Fibroblast of lung (primary cell): Measurements from ENCODE around the gene TBC1D2B. TPM values are rescaled to one million over a fixed set of nuclear protein-coding genes. Genes with fewer than 3 reads are reported as not detected.
A peak's percentile ranks its signal among the peaks of the same experiment; 100 is the strongest.
"Not testable (repeated sequence)": the region's sequence is repeated elsewhere in the genome, so short reads cannot be mapped to it uniquely, and the experiment has no call there.

Source experiments
- DNase-seq, 2 donors: peaks; one replicate each; pipeline versions ENCODE4 v3.0.0 to v3.0.0-alpha.2; 2010; ENCODE audit warnings: low read depth in 2 of 2
- H2AFZ ChIP-seq: 2 replicates; pipeline ENCODE4 v1.5.1; 2012; ENCODE audit warnings: low read length, control low read depth, inconsistent platforms
- H3K27ac ChIP-seq: 2 replicates; pipeline ENCODE4 v1.5.1; 2011; ENCODE audit warnings: low read length, control low read depth; ENCODE audit not compliant: insufficient read depth
- H3K27me3 ChIP-seq: 2 replicates; pipeline ENCODE4 v1.5.1; 2011; ENCODE audit warnings: mild to moderate bottlenecking, low read length; ENCODE audit not compliant: control insufficient read depth, insufficient read depth
- H3K36me3 ChIP-seq: 2 replicates; pipeline ENCODE4 v1.5.1; 2011; ENCODE audit warnings: low read length; ENCODE audit not compliant: control insufficient read depth, insufficient read depth
- H3K4me1 ChIP-seq: 2 replicates; pipeline ENCODE4 v1.5.1; 2011; ENCODE audit warnings: low read length; ENCODE audit not compliant: control insufficient read depth, insufficient read depth; ENCODE audit errors: extremely low read depth
- H3K4me2 ChIP-seq: 2 replicates; pipeline ENCODE4 v1.5.1; 2011; ENCODE audit warnings: low read length, control low read depth; ENCODE audit not compliant: insufficient read depth; ENCODE audit errors: extremely low read depth
- H3K4me3 ChIP-seq, 4 experiments: fragments of 200-600 bp in 1 of 4; sonication (generic) in 1 of 4; replicated peaks in 1 of 4; 2 replicates each; pipeline ENCODE4 v1.5.1; 2011 to 2016; ENCODE audit warnings: low read length in 4 of 4, low read depth in 3 of 4, mild to moderate bottlenecking in 3 of 4, control low read depth in 2 of 4, inconsistent platforms in 1 of 4, mixed read lengths in 1 of 4; ENCODE audit not compliant: insufficient read depth in 1 of 4; ENCODE audit errors: control extremely low read depth in 1 of 4
- H3K79me2 ChIP-seq: 2 replicates; pipeline ENCODE4 v1.5.1; 2012; ENCODE audit warnings: mild to moderate bottlenecking, low read length, inconsistent platforms; ENCODE audit not compliant: control insufficient read depth, insufficient read depth
- H3K9ac ChIP-seq: 2 replicates; pipeline ENCODE4 v1.5.1; 2011; ENCODE audit warnings: mild to moderate bottlenecking, low read length, control low read depth; ENCODE audit not compliant: insufficient read depth
- H3K9me3 ChIP-seq: 2 replicates; pipeline ENCODE4 v1.5.1; 2012; ENCODE audit warnings: low read depth, low read length; ENCODE audit not compliant: control insufficient read depth, insufficient read depth
- H4K20me1 ChIP-seq: 2 replicates; pipeline ENCODE4 v1.5.1; 2011; ENCODE audit warnings: low read length; ENCODE audit not compliant: control insufficient read depth, insufficient read depth; ENCODE audit errors: extremely low read depth
- CTCF ChIP-seq, 2 donors: IDR thresholded peaks in 1 of 2; conservative IDR thresholded peaks in 1 of 2; 1 replicate in 1 of 2; 2 replicates in 1 of 2; pipeline ENCODE4 v1.5.1; 2011 to 2012; ENCODE audit warnings: low read length in 2 of 2, control low read depth in 1 of 2, inconsistent platforms in 1 of 2, low read depth in 1 of 2, mild to moderate bottlenecking in 1 of 2
- EZH2 ChIP-seq: IDR thresholded peaks from 2 replicates; pipeline ENCODE4 v1.5.1; 2012; ENCODE audit warnings: low read length, control low read depth, mild to moderate bottlenecking; ENCODE audit errors: missing control alignments
- polyA plus RNA-seq, 2 donors: library from polyadenylated mRNA; depleted of rRNA in 1 of 2; stranded (reverse) in 1 of 2; unstranded in 1 of 2; fragments of >200 nt; gene quantifications; 2 replicates each; pipeline ENCODE4 v1.2.1, GENCODE V29; 2011 to 2012; ENCODE audit warnings: missing spikeins in 1 of 2
- total RNA-seq: library from RNA; depleted of rRNA; stranded (reverse); fragments of >200 nt; gene quantifications from 2 replicates; pipeline ENCODE4 v1.2.1, GENCODE V29; 2014

TBC1D2B gene
- total and polyA plus RNA-seq, 2 donors (not counting 1 experiment from before 2014, with no cell fraction given): 49.4 to 73.3 TPM

- Histone ChIP-seq H3K27me3 (no peaks in the 10 kb centered on the region), H3K4me1 (peaks cover 10% of the 10 kb centered on the region), H4K20me1 (no peaks in the 10 kb centered on the region), H3K36me3 (no peaks in the 10 kb centered on the region), H3K79me2 (no peaks in the 10 kb centered on the region), H3K4me2 (no peak overlapping the region), H2AFZ (no peak overlapping the region), H3K27ac (no peak overlapping the region), H3K4me3 (no peak overlapping the region), H3K9me3 (no peaks in the 10 kb centered on the region), H3K9ac (no peak overlapping the region)
- TF ChIP-seq CTCF (conservative IDR thresholded peaks at IDR 0.05 in 1 of 2, IDR thresholded peaks at IDR 0.05 in 1 of 2; ENCODE audit: low read depth in 1 of 2, low read length in 2 of 2): no peak
- TF ChIP-seq EZH2: no peak
- peak in 1 of 2 donors; percentile 62 for DNase-seq
These were observed 102.0 kb downstream of the TBC1D2B start for GRCh38 chr15:77975332-77976094.

- TF ChIP-seq EZH2 (no peak), CTCF (conservative IDR thresholded peaks at IDR 0.05 in 1 of 2, IDR thresholded peaks at IDR 0.05 in 1 of 2; ENCODE audit: low read depth in 1 of 2, low read length in 2 of 2) (no peak)
- Histone ChIP-seq H3K4me1 (peaks cover 10% of the 10 kb centered on the region), H4K20me1 (no peaks in the 10 kb centered on the region), H3K27ac (no peak overlapping the region), H3K9ac (no peak overlapping the region), H3K27me3 (no peaks in the 10 kb centered on the region), H3K4me3 (no peak overlapping the region), H3K36me3 (no peaks in the 10 kb centered on the region), H3K4me2 (no peak overlapping the region), H2AFZ (no peak overlapping the region), H3K9me3 (no peaks in the 10 kb centered on the region), H3K79me2 (no peaks in the 10 kb centered on the region)
- no peak for DNase-seq
These were observed 102.8 kb downstream of the TBC1D2B start for GRCh38 chr15:77974416-77975331.

GRCh38 chr15:77974098-77974414, 103.5 kb downstream of the TBC1D2B start:
- DNase-seq: peak; percentile 66 to 75

GRCh38 chr15:77973273-77974097, 104.0 kb downstream of the TBC1D2B start:
- H3K27ac ChIP-seq, H3K4me1 ChIP-seq, H4K20me1 ChIP-seq, H2AFZ ChIP-seq, H3K79me2 ChIP-seq, DNase-seq, H3K4me2 ChIP-seq, H3K9me3 ChIP-seq, H3K36me3 ChIP-seq, H3K27me3 ChIP-seq, H3K9ac ChIP-seq, H3K4me3 ChIP-seq: not testable (repeated sequence)

More at GRCh38 chr15:77974098-77974414, 103.5 kb downstream of the TBC1D2B start:
- Histone ChIP-seq H3K4me1 (peaks cover 10% of the 10 kb centered on the region), H3K27me3 (no peaks in the 10 kb centered on the region), H2AFZ (no peak overlapping the region), H3K4me3 (no peak overlapping the region), H3K27ac (no peak overlapping the region), H4K20me1 (no peaks in the 10 kb centered on the region), H3K9me3 (no peaks in the 10 kb centered on the region), H3K9ac (no peak overlapping the region), H3K4me2 (no peak overlapping the region), H3K36me3 (no peaks in the 10 kb centered on the region), H3K79me2 (no peaks in the 10 kb centered on the region)
- TF ChIP-seq EZH2: no peak
